Lower lobe of right lung (tissue), 2 donors: ENCODE measurements around the gene C2orf68. TPM values are rescaled to one million over a fixed set of nuclear protein-coding genes. Genes with fewer than 3 reads are reported as not detected.
A peak's percentile ranks its signal among the peaks of the same experiment; 100 is the strongest.

ENCODE experiments used
- ATAC-seq, 2 donors: fragments of 200-7000 bp; cut with Tn5 transposase; one replicate each; pipeline ENCODE4 v1.9.1; 2020 to 2022; ENCODE audit warnings: mild to moderate bottlenecking in 2 of 2, moderate library complexity in 2 of 2
- DNase-seq: peaks from one replicate; pipeline ENCODE4 v3.0.0-alpha.2; 2020
- H3K27ac ChIP-seq: fragments of 200-600 bp; one replicate; pipeline ENCODE4 v1.8.0; 2022
- H3K27me3 ChIP-seq: fragments of 200-600 bp; one replicate; pipeline ENCODE4 v1.8.0; 2022; ENCODE audit warnings: low read depth
- H3K36me3 ChIP-seq: fragments of 200-600 bp; one replicate; pipeline ENCODE4 v1.8.0; 2022; ENCODE audit warnings: mild to moderate bottlenecking
- H3K4me1 ChIP-seq: fragments of 200-600 bp; one replicate; pipeline ENCODE4 v1.8.0; 2022
- H3K4me3 ChIP-seq: fragments of 200-600 bp; one replicate; pipeline ENCODE4 v1.8.0; 2022; ENCODE audit warnings: mild to moderate bottlenecking
- H3K9me3 ChIP-seq: fragments of 200-600 bp; one replicate; pipeline ENCODE4 v1.8.0; 2022
- CTCF ChIP-seq: fragments of 200-600 bp; IDR thresholded peaks from one replicate; pipeline ENCODE4 v1.8.0; 2022; ENCODE audit warnings: antibody characterized with exemption, mild to moderate bottlenecking
- intact Hi-C: fragments of 100-400 bp; cut with DNase I; formaldehyde crosslinking; loops from one replicate; pipeline ENCODE4 v1.11.0; 2022
- total RNA-seq: library from RNA; stranded (reverse); fragmentation: NEBNext Ultra II Directional; extraction: Animal tissue kit (Norgen Biotek cat#: 25700); gene quantifications from one replicate; pipeline ENCODE4 v1.2.1, GENCODE V29; 2021
- donor health status: DM: no; HTN: yes; CAD: no; lungs with severe emphysema.

C2orf68 gene
- total RNA-seq, 1 donor from 2014 or later, result 40.6 TPM

GRCh38 chr2:85584354-85584856 lies 27.5 kb downstream of the C2orf68 start, which contains the start of gene VAMP5:
VAMP5 (plus strand) TSS chr2:85584431; CDS start chr2:85584491, 60 bp downstream.
- intact Hi-C loops, result no loop called here
- ATAC-seq (peak; percentile 48 to 49), DNase-seq (no peak)
- peak within 1 kb of the TSS; percentile 95 for H3K27ac ChIP-seq
- peak within 1 kb of the TSS; percentile 77 for H3K4me3 ChIP-seq
- H3K4me1 ChIP-seq, result peaks cover 83% of the 10 kb centered on the region
- no peaks in the 10 kb centered on the region for H3K27me3 ChIP-seq
- H3K36me3 ChIP-seq, result peaks cover 24% of the 10 kb centered on the region
- H3K9me3 ChIP-seq, result no peaks in the 10 kb centered on the region
- no peak for TF ChIP-seq CTCF

- Histone ChIP-seq H3K4me3 (peak overlapping the region; percentile 77), H3K27me3 (no peaks in the 10 kb centered on the region), H3K27ac (peak overlapping the region; percentile 95), H3K36me3 (peaks cover 24% of the 10 kb centered on the region), H3K4me1 (peaks cover 83% of the 10 kb centered on the region), H3K9me3 (no peaks in the 10 kb centered on the region)
- TF ChIP-seq CTCF, result no peak
- ATAC-seq (peak in 1 of 2 donors; percentile 2), DNase-seq (no peak)
- intact Hi-C loops, result no loop called here
These were observed 28.1 kb downstream of the C2orf68 start for GRCh38 chr2:85583667-85584353.

GRCh38 chr2:85582492-85582891 lies 29.4 kb downstream of the C2orf68 start:
- intact Hi-C loops, result no loop called here
- peak overlapping the region; percentile 95 for H3K27ac ChIP-seq
- no peak overlapping the region for H3K4me3 ChIP-seq
- peaks cover 75% of the 10 kb centered on the region for H3K4me1 ChIP-seq
- DNase-seq (no peak), ATAC-seq (no peak)
- peaks cover 24% of the 10 kb centered on the region for H3K36me3 ChIP-seq
- H3K27me3 ChIP-seq, result no peaks in the 10 kb centered on the region
- no peak for TF ChIP-seq CTCF
- no peaks in the 10 kb centered on the region for H3K9me3 ChIP-seq

- Histone ChIP-seq H3K4me3 (peak overlapping the region; percentile 8), H3K36me3 (peaks cover 24% of the 10 kb centered on the region), H3K27ac (peak overlapping the region; percentile 92), H3K9me3 (no peaks in the 10 kb centered on the region), H3K27me3 (no peaks in the 10 kb centered on the region), H3K4me1 (peaks cover 73% of the 10 kb centered on the region)
- intact Hi-C loops, result no loop called here
- no peak for TF ChIP-seq CTCF
- peak; percentile 34 for DNase-seq
- no peak for ATAC-seq
These were observed 31.7 kb downstream of the C2orf68 start for GRCh38 chr2:85580206-85580605.

GRCh38 chr2:85579266-85579935 lies 32.5 kb downstream of the C2orf68 start:
- H3K4me3 ChIP-seq, result peak overlapping the region; percentile 64
- H3K36me3 ChIP-seq, result peaks cover 24% of the 10 kb centered on the region
- peaks cover 64% of the 10 kb centered on the region for H3K4me1 ChIP-seq
- no peaks in the 10 kb centered on the region for H3K27me3 ChIP-seq
- peak overlapping the region; percentile 92 for H3K27ac ChIP-seq
- intact Hi-C loops, result no loop called here
- DNase-seq (peak; percentile 65), ATAC-seq (peak in 1 of 2 donors; percentile 20)
- no peaks in the 10 kb centered on the region for H3K9me3 ChIP-seq
- TF ChIP-seq CTCF, result no peak
